ENCODE results near the gene SMARCA2. TPM values are rescaled to one million over a fixed set of nuclear protein-coding genes. Genes with fewer than 3 reads are reported as not detected.

Gene SMARCA2
- total and polyA plus RNA-seq, 9 of the 15 experiments (the other 6 are each of a cell fraction or from before 2014, with no cell fraction given): 8.0 to 34.8 (median 25.5) TPM

DNA sequence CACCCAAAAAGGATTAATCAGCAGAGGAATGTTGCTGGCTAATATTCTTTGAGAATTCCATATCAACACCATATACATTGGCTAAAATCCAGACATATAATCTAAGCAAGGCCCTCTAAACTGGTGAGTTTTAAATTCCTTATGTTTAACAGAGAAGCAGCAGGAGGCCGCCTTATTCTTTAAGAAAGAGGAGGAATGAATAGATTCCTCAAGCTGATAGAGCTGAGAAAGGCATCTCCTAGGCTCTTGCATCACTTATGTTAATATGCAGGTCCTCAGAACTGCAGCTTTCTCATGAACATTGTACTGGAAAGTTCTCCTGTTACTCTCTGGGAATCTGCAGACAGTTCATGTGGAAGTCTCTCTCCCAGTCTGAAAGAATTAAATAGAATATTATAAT, 20.1 kb upstream of the SMARCA2 start:
- H3K9me3 ChIP-seq (replicated peaks; ENCODE audit: control insufficient read depth, insufficient read depth, low read depth, low read length): no peaks in the 10 kb centered on the region
- no peaks in the 10 kb centered on the region for H3K36me3 ChIP-seq (ENCODE audit: control insufficient read depth, insufficient read depth, low read length)
- no peaks in the 10 kb centered on the region for H4K20me1 ChIP-seq (replicated peaks; ENCODE audit: control insufficient read depth, insufficient read depth, low read length)
- no peak overlapping the region for H3K4me2 ChIP-seq (ENCODE audit: insufficient read depth, low read length)
- DNase-seq (ENCODE audit: extremely low read depth in 1 of 4, low spot score in 3 of 4): no peak
- H3K4me3 ChIP-seq: no peak overlapping the region
- no peaks in the 10 kb centered on the region for H3K9me1 ChIP-seq (ENCODE audit: control insufficient read depth, insufficient read depth, low read length)
- ATAC-seq: no peak
- CTCF ChIA-PET (ENCODE audit: low intra/inter-chr PET ratio): no interaction called here
- WGBS (ENCODE audit: insufficient coverage, low coverage, missing lambda C conversion rate): 0% methylated on average over 1 of the region's 1 CpG
- in situ Hi-C loops (cut with MboI): no loop called here
- BruUV-seq (replicated peaks): no TSS peak
- no peaks in the 10 kb centered on the region for H3K4me1 ChIP-seq (replicated peaks in 1 of 2; ENCODE audit: control insufficient read depth in 2 of 2, insufficient read depth in 2 of 2, low read length in 2 of 2)
- no peak overlapping the region for H3K27ac ChIP-seq (ENCODE audit: extremely low read depth, low read depth, low read length)
- H3K79me2 ChIP-seq (ENCODE audit: control insufficient read depth, insufficient read depth, low read length): no peaks in the 10 kb centered on the region
- POLR2A ChIA-PET: no interaction called here
- FAIRE-seq: no peak
- no peak overlapping the region for H3K9ac ChIP-seq (ENCODE audit: insufficient read depth in 1 of 2, low read depth in 2 of 2, low read length in 2 of 2)
- intact Hi-C loops (cut with micrococcal nuclease): no loop called here
- H2AFZ ChIP-seq (ENCODE audit: low read depth, low read length): no peak overlapping the region
- H3K27me3 ChIP-seq (ENCODE audit: control insufficient read depth in 2 of 2, insufficient read depth in 2 of 2, low read length in 2 of 2): peaks cover 0 to 7% of the 10 kb centered on the region in 2 experiments; a peak in 3 of 5 replicates
- no peak for TF ChIP-seq NFIX (CRISPR knock-in tag; IDR thresholded peaks at IDR 0.05; ENCODE audit: low read depth)
- no peak for TF ChIP-seq PURB (CRISPR knock-in tag; IDR thresholded peaks at IDR 0.05; ENCODE audit: low read depth)
- TF ChIP-seq ZNF707 (CRISPR knock-in tag; conservative IDR thresholded peaks at IDR 0.05): no peak
- TF ChIP-seq, protein P1, sequence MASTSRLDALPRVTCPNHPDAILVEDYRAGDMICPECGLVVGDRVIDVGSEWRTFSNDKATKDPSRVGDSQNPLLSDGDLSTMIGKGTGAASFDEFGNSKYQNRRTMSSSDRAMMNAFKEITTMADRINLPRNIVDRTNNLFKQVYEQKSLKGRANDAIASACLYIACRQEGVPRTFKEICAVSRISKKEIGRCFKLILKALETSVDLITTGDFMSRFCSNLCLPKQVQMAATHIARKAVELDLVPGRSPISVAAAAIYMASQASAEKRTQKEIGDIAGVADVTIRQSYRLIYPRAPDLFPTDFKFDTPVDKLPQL (IDR thresholded peaks at IDR 0.05; ENCODE audit: extremely low read depth, insufficient read length): no peak
- TF ChIP-seq FOXA3 (CRISPR knock-in tag; conservative IDR thresholded peaks at IDR 0.05 in 1 of 2, IDR thresholded peaks at IDR 0.05 in 1 of 2): no peak
- no peak for TF ChIP-seq SNRNP70 (optimal IDR thresholded peaks at IDR 0.05; ENCODE audit: low read depth, low read length)

Data from K562 (cell line).